K562 (cell line): ENCODE measurements around the gene NFYC. TPM values are rescaled to one million over a fixed set of nuclear protein-coding genes. Genes with fewer than 3 reads are reported as not detected.

Source experiments
- ATAC-seq: fragments of 200-7000 bp; cut with Tn5 transposase; 3 replicates; pipeline ENCODE4 v1.9.1; 2020; ENCODE audit warnings: moderate library complexity
- BruUV-seq: library from RNA; stranded (reverse); fragments of 400-500 nt; replicated peaks from 2 replicates; lab custom pipeline; 2021; lab: Mats Ljungman, UMichigan
- CTCF ChIA-PET: fragments of 300-600 bp; formaldehyde crosslinking; extraction: SDS; loops from one replicate; lab custom pipeline; 2021; ENCODE audit warnings: low intra/inter-chr PET ratio; lab: Yijun Ruan, JAX
- POLR2A ChIA-PET: fragments of 300-600, 350-650 bp; sonication (Branson Sonifier 250); formaldehyde crosslinking; extraction: SDS; loops from one replicate; lab custom pipeline; 2021; ENCODE audit warnings: antibody characterized with exemption, inconsistent platforms; lab: Yijun Ruan, JAX
- DNase-seq, 4 experiments: peaks; one replicate each; pipeline versions ENCODE4 v3.0.0 to v3.0.0-alpha.2; 2011 to 2018; ENCODE audit warnings: low spot score in 3 of 4, mixed read lengths in 3 of 4; ENCODE audit errors: extremely low read depth in 1 of 4
- FAIRE-seq: peaks from 2 replicates; lab custom pipeline; 2011; peaks lifted over from hg19 to GRCh38; lab: Jason Lieb, UNC
- H2AFZ ChIP-seq: 2 replicates; pipeline ENCODE4 v1.6.0; 2011; ENCODE audit warnings: low read depth, low read length, control low read depth, inconsistent platforms
- H3K27ac ChIP-seq: fragments of 200-600 bp; 3 replicates; pipeline ENCODE4 v1.8.0; 2011; ENCODE audit warnings: low read depth, mild to moderate bottlenecking, control low read depth, inconsistent platforms, low read length, moderate library complexity, mixed read lengths; ENCODE audit errors: extremely low read depth
- H3K27me3 ChIP-seq, 2 experiments: fragments of 300-600 bp in 1 of 2; 2 replicates in 1 of 2; 3 replicates in 1 of 2; pipeline versions ENCODE4 v1.6.0 to v1.8.0; 2011; ENCODE audit warnings: inconsistent platforms in 2 of 2, low read length in 2 of 2, mild to moderate bottlenecking in 1 of 2, mixed read lengths in 1 of 2, moderate library complexity in 1 of 2; ENCODE audit not compliant: control insufficient read depth in 2 of 2, insufficient read depth in 2 of 2
- H3K36me3 ChIP-seq: fragments of 300-600 bp; 3 replicates; pipeline ENCODE4 v1.8.0; 2011; ENCODE audit warnings: mild to moderate bottlenecking, low read length, inconsistent platforms; ENCODE audit not compliant: control insufficient read depth, insufficient read depth
- H3K4me1 ChIP-seq, 2 experiments: fragments of 200-600 bp in 1 of 2; replicated peaks in 1 of 2; 2 replicates in 1 of 2; 3 replicates in 1 of 2; pipeline versions ENCODE4 v1.5.1 to v1.8.0; 2011; ENCODE audit warnings: inconsistent platforms in 2 of 2, low read length in 2 of 2, mild to moderate bottlenecking in 1 of 2, mixed read lengths in 1 of 2, moderate library complexity in 1 of 2; ENCODE audit not compliant: control insufficient read depth in 2 of 2, insufficient read depth in 2 of 2
- H3K4me2 ChIP-seq: 2 replicates; pipeline ENCODE4 v1.6.1; 2011; ENCODE audit warnings: low read length, control low read depth, inconsistent platforms, mixed read lengths; ENCODE audit not compliant: insufficient read depth
- H3K4me3 ChIP-seq: fragments of 200-600 bp; sonication (generic), shearing (Covaris generic); 2 replicates; pipeline ENCODE4 v1.5.1; 2016; ENCODE audit warnings: control low read depth, inconsistent platforms
- H3K79me2 ChIP-seq: fragments of 200-600 bp; 3 replicates; pipeline ENCODE4 v1.8.0; 2011; ENCODE audit warnings: low read length, inconsistent platforms; ENCODE audit not compliant: control insufficient read depth, insufficient read depth
- H3K9ac ChIP-seq, 2 experiments: 2 replicates each; pipeline versions ENCODE4 v1.6.0 to v1.6.1; 2011; ENCODE audit warnings: low read depth in 2 of 2, low read length in 2 of 2, control low read depth in 1 of 2, inconsistent platforms in 1 of 2, mild to moderate bottlenecking in 1 of 2, mixed read lengths in 1 of 2; ENCODE audit not compliant: insufficient read depth in 1 of 2
- H3K9me1 ChIP-seq: one replicate; pipeline ENCODE4 v1.6.0; 2011; ENCODE audit warnings: inconsistent platforms, mild to moderate bottlenecking, low read length, moderate library complexity; ENCODE audit not compliant: control insufficient read depth, insufficient read depth
- H3K9me3 ChIP-seq: replicated peaks from 2 replicates; pipeline ENCODE4 v1.5.1; 2011; ENCODE audit warnings: low read depth, low read length, inconsistent platforms; ENCODE audit not compliant: control insufficient read depth, insufficient read depth
- H4K20me1 ChIP-seq: replicated peaks from 2 replicates; pipeline ENCODE4 v1.6.1; 2011; ENCODE audit warnings: low read length, inconsistent platforms, mixed read lengths; ENCODE audit not compliant: control insufficient read depth, insufficient read depth
- MTF1 ChIP-seq: fragments of 250-450 bp; sonication (Bioruptor Pico); IDR thresholded peaks from 2 replicates; pipeline ENCODE4 v1.9.0; 2021; ENCODE audit warnings: moderate library complexity, mild to moderate bottlenecking, inconsistent platforms, borderline replicate concordance
- MXI1 ChIP-seq: IDR thresholded peaks from 2 replicates; pipeline ENCODE4 v1.6.1; 2011; ENCODE audit warnings: low read depth, mild to moderate bottlenecking, improper control_type of control experiment, low read length
- SMARCA5 ChIP-seq: fragments of 450-650 bp; IDR thresholded peaks from 2 replicates; pipeline ENCODE4 v1.6.1; 2016
- SOX6 ChIP-seq: fragments of 450-650 bp; IDR thresholded peaks from 2 replicates; pipeline ENCODE4 v1.6.1; 2014; ENCODE audit warnings: mild to moderate bottlenecking
- ZFPM2 ChIP-seq: fragments of 250-450 bp; sonication (Bioruptor Pico); IDR thresholded peaks from 2 replicates; pipeline ENCODE4 v1.5.1; 2022; ENCODE audit warnings: mild to moderate bottlenecking
- ZNF134 ChIP-seq: fragments of 250-450 bp; sonication (Bioruptor Pico); conservative IDR thresholded peaks from 2 replicates; pipeline ENCODE4 v1.4.0; 2020
- ZNF561 ChIP-seq: fragments of 450-650 bp; formaldehyde crosslinking; conservative IDR thresholded peaks from 2 replicates; pipeline ENCODE4 v1.4.0; 2020; ENCODE audit warnings: mild to moderate bottlenecking, moderate library complexity
- ZNF785 ChIP-seq: fragments of 250-450 bp; sonication (Bioruptor Pico); IDR thresholded peaks from 2 replicates; pipeline ENCODE4 v1.4.0; 2020; ENCODE audit warnings: mild to moderate bottlenecking
- WGBS: fragments of 100-300 bp; shearing (Covaris generic); methylation state at CpG from one replicate; pipeline ENCODE4 v1.1.6; 2016; ENCODE audit warnings: low coverage, mixed read lengths; ENCODE audit not compliant: insufficient coverage; ENCODE audit errors: missing lambda C conversion rate; 5-methylcytosine and 5-hydroxymethylcytosine counted together
- in situ Hi-C: fragments of 300-500 bp; cut with MboI; formaldehyde crosslinking; loops from 4 replicates; pipeline ENCODE4 v1.15.0; 2018; ENCODE audit warnings: inconsistent platforms, mixed read lengths
- intact Hi-C: fragments of 100-400 bp; cut with micrococcal nuclease; formaldehyde crosslinking; loops from 2 replicates; pipeline ENCODE4 v1.14.2; 2022
- polyA plus RNA-seq, 8 experiments: library from polyadenylated mRNA; depleted of rRNA in 4 of 8; stranded (reverse) in 5 of 8; unstranded in 3 of 8; fragments of >200 nt; fragmentation: Nextera tagmentation in 2 of 8; fragmentation: Illumina TruSeq in 1 of 8; extraction: Ambion mirVana in 2 of 8; extraction: Trizol in 1 of 8; gene quantifications; 2 replicates each; pipeline versions ENCODE4 v1.2.1 to v1.2.3, GENCODE V29; 2011 to 2014; ENCODE audit warnings: inconsistent platforms in 1 of 8, missing spikeins in 1 of 8
- total RNA-seq, 7 experiments: library from RNA; depleted of rRNA in 6 of 7; stranded (reverse); fragments of >200 nt in 6 of 7; fragmentation: Illumina TruSeq in 2 of 7; extraction: Trizol in 2 of 7; gene quantifications; 2 replicates each; pipeline versions ENCODE4 v1.2.1 to v1.2.3, GENCODE V29; 2011 to 2021; ENCODE audit warnings: low replicate concordance in 1 of 7
- TF ChIP-seq, protein P1 (sequence below), 2 experiments: fragments of 200-800 bp in 1 of 2; sonication (Bioruptor generic) in 1 of 2; sonication (generic) in 1 of 2; formaldehyde crosslinking in 1 of 2; IDR thresholded peaks in 1 of 2; conservative IDR thresholded peaks in 1 of 2; 2 replicates each; pipeline versions ENCODE4 v1.5.0 to v1.6.1; 2016 to 2020; ENCODE audit warnings: missing compliant biosample characterization in 1 of 2, missing genetic modification characterization in 1 of 2, missing genetic modification reagents in 1 of 2
- TF ChIP-seq, protein P2 (sequence below): sonication (generic); formaldehyde crosslinking; IDR thresholded peaks from 2 replicates; pipeline ENCODE4 v1.8.0; 2022; ENCODE audit warnings: missing genetic modification reagents, mild to moderate bottlenecking, borderline replicate concordance
- TF ChIP-seq, protein P3 (sequence below): fragments of 250-450 bp; sonication (Bioruptor Pico); IDR thresholded peaks from 2 replicates; pipeline ENCODE4 v1.4.0; 2020; ENCODE audit warnings: mild to moderate bottlenecking

The NFYC gene
- total and polyA plus RNA-seq, 9 of the 15 experiments (the other 6 are each of a cell fraction or from before 2014, with no cell fraction given), result 4.8 to 59.8 (median 41.1) TPM

DNA sequence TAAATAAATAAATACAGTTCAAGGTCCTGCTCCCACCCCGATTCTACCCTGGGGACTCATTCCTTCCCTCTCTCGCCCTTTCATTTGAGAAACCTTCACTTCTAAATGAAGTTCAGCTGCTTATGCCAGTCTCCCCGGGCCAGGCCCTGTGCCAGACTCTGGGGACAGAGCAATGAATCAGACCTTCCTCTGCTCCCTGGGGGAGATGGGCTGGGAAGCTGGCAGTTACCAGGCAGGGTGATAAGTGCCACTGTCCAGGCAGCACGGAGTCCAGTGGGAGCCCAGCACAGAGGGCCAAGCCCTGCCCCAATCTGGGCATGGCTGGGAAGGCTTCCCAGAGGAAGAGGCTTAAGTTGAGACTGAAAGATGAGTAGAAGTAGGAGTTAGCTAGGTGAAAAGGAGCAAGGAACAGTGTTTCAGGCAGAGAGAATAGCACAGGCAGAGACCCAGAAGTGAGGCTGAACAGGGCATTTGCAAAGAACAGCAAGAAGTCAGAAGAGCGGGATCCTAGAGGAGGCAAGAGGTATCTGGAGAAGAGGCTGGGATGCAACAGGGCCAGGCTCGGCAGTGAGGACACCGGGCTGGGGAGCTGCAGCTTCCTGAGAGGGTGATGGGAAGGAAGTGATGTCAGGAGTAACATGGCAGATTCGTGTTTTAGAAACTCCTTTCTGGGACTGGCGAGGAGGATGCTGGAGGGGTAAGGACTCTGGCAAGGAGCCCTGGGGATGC lies 105.6 kb downstream of the NFYC start:
- TF ChIP-seq ZFPM2 (CRISPR knock-in tag), result no peak
- TF ChIP-seq ZNF134 (CRISPR knock-in tag), result peak; percentile 64
- no peak for TF ChIP-seq ZNF785 (CRISPR knock-in tag)
- Histone ChIP-seq H2AFZ (no peak overlapping the region), H3K4me1 (peaks cover 17 to 35% of the 10 kb centered on the region in 2 experiments), H3K27me3 (no peaks in the 10 kb centered on the region), H3K9me1 (no peaks in the 10 kb centered on the region), H3K4me3 (no peak overlapping the region), H3K36me3 (no peaks in the 10 kb centered on the region), H3K9me3 (no peaks in the 10 kb centered on the region), H3K9ac (peak overlapping the region in 1 of 2 experiments; percentile 74; a peak in 2 of 4 replicates), H4K20me1 (0 out of 2 replicates have a peak, but pooled peaks cover 3% of the 10 kb centered on the region), H3K27ac (no peak overlapping the region), H3K79me2 (no peaks in the 10 kb centered on the region), H3K4me2 (no peak overlapping the region)
- DNase-seq, result no peak
- FAIRE-seq, result no peak
- no TSS peak for BruUV-seq
- 52% methylated on average over 9 of the region's 9 CpGs for WGBS
- no peak for ATAC-seq
- intact Hi-C loops, result no loop called here
- in situ Hi-C loops, result no loop called here
- POLR2A ChIA-PET, result interaction anchor here (0.6 to 2.5 kb wide), 5 partner anchors 9 to 77 kb away, joined by 3 to 17 read pairs (median 4); no protein-coding TSS in a partner anchor
- CTCF ChIA-PET, result interaction anchor here (0.6 kb wide), 1 partner anchor 39 kb away, joined by 3 read pairs; no protein-coding TSS in a partner anchor

DNA sequence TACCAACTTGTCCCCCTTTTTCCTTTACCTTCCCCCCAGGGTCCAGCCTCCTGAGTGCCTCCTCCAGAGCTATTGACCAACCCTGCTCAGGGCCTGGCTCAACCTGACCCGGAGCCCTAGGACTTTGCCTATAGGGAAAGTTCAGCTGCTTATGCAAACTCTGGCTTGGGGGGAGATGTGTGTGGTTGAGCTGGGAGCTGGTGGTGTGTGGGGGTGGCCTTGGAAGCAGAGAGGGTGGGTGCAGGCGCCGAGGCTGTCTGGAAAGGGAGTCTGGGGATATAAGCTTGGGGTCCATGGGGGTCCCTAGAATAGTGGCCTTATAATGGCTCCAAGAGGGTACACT lies 106.1 kb downstream of the NFYC start:
- Histone ChIP-seq H3K4me1 (peaks cover 20 to 40% of the 10 kb centered on the region in 2 experiments), H3K27ac (no peak overlapping the region), H4K20me1 (0 out of 2 replicates have a peak, but pooled peaks cover 3% of the 10 kb centered on the region), H3K9me1 (no peaks in the 10 kb centered on the region), H2AFZ (no peak overlapping the region), H3K9ac (peak overlapping the region in 1 of 2 experiments; percentile 47; a peak in 1 of 4 replicates), H3K27me3 (no peaks in the 10 kb centered on the region), H3K79me2 (no peaks in the 10 kb centered on the region), H3K9me3 (no peaks in the 10 kb centered on the region), H3K36me3 (no peaks in the 10 kb centered on the region), H3K4me3 (no peak overlapping the region), H3K4me2 (no peak overlapping the region)
- no TSS peak for BruUV-seq
- ATAC-seq, result no peak
- no peak for DNase-seq
- no peak for FAIRE-seq
- in situ Hi-C loops (no loop called here), intact Hi-C loops (no loop called here)
- ChIA-PET CTCF (no interaction called here), POLR2A (interaction anchor here (0.6 to 2.5 kb wide), 5 partner anchors 10 to 78 kb away, joined by 3 to 17 read pairs (median 4); partner anchors contain the start of gene CITED4)
- WGBS, result 28% methylated on average over 3 of the region's 3 CpGs
- TF ChIP-seq ZNF561 (CRISPR knock-in tag) (no peak), SMARCA5 (no peak), MTF1 (CRISPR knock-in tag) (no peak), MXI1 (no peak), SOX6 (no peak)
- TF ChIP-seq, protein P1, sequence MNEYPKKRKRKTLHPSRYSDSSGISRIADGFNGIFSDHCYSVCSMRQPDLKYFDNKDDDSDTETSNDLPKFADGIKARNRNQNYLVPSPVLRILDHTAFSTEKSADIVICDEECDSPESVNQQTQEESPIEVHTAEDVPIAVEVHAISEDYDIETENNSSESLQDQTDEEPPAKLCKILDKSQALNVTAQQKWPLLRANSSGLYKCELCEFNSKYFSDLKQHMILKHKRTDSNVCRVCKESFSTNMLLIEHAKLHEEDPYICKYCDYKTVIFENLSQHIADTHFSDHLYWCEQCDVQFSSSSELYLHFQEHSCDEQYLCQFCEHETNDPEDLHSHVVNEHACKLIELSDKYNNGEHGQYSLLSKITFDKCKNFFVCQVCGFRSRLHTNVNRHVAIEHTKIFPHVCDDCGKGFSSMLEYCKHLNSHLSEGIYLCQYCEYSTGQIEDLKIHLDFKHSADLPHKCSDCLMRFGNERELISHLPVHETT (CRISPR knock-in tag; conservative IDR thresholded peaks at IDR 0.05 in 1 of 2, IDR thresholded peaks at IDR 0.05 in 1 of 2), result no peak
- TF ChIP-seq, protein P2, sequence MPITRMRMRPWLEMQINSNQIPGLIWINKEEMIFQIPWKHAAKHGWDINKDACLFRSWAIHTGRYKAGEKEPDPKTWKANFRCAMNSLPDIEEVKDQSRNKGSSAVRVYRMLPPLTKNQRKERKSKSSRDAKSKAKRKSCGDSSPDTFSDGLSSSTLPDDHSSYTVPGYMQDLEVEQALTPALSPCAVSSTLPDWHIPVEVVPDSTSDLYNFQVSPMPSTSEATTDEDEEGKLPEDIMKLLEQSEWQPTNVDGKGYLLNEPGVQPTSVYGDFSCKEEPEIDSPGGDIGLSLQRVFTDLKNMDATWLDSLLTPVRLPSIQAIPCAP (CRISPR knock-in tag), result no peak
- TF ChIP-seq, protein P3, sequence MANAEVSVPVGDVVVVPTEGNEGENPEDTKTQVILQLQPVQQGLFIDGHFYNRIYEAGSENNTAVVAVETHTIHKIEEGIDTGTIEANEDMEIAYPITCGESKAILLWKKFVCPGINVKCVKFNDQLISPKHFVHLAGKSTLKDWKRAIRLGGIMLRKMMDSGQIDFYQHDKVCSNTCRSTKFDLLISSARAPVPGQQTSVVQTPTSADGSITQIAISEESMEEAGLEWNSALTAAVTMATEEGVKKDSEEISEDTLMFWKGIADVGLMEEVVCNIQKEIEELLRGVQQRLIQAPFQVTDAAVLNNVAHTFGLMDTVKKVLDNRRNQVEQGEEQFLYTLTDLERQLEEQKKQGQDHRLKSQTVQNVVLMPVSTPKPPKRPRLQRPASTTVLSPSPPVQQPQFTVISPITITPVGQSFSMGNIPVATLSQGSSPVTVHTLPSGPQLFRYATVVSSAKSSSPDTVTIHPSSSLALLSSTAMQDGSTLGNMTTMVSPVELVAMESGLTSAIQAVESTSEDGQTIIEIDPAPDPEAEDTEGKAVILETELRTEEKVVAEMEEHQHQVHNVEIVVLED (CRISPR knock-in tag), result no peak
